Activated CD4-positive, alpha-beta T cell treated with anti-CD3 and anti-CD28 coated beads, Interleukin-2, Interleukin-6, amounts not matched to agents 100 ng/mL and 50 ng/mL, durations not matched to agents 16 hours and 8 hours (primary cell): Measurements from ENCODE around the gene TTC21B.

Experiments
- DNase-seq: peaks from one replicate; pipeline ENCODE4 v3.0.0-alpha.2; 2020

The TTC21B gene

DNA sequence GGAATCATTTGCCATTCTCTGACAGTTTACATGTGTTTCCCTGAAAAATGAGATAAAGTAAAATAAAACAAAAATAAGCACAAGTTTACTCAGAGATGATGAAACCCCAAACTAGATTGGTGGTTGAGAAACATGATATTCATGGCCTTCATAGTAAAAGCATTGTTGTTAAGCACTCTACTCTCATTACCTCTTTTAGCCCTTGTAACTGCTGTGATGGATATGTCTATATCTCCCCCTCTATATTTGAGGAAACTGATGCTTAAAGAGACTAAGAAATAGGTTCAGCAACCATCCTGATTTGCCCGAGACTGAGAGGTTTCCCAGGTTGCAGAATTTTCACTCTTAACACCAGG is 125.7 kb downstream of the TTC21B start:
- no peak for DNase-seq

DNA sequence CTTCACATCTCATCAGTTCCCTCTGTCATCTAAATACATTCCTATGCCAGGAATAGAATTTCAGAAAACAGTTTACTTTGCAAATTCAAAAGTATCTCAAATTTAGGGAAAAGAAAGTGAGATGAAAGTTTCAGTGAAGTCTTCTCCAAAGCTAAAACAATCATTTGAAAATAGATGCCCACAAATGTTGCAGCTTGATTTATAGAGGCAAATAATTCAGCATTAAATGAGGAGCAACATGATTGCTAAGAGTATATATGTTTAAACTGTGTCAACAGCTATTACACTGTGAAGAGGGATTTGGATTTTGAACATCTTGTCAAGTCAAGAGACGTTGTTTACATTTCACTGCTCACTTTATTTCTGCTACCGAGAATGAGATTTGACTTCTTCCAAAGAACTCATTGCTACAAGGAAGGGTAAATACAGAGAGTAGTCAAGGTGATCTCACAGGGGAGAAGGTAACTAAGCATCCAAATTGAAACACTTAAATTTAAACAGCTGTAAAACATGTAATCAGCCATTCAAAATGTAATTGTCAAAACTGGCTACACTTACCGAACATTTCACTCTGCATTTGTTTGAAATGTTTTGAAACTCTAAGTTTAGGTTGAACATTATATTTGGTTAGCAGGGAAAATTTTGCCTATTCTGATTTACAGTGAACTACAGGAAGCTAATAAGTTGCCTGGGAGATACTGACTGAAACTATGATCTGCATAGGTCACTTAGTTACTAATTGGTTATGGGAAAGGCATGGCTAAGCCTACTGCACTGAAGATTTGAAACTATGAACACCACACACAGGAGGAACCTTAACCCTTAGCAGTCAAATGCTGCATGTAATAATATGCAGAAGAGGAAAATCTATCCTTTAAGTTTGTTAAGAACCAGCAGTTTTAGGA is 126.3 kb downstream of the TTC21B start:
- DNase-seq: no peak

DNA sequence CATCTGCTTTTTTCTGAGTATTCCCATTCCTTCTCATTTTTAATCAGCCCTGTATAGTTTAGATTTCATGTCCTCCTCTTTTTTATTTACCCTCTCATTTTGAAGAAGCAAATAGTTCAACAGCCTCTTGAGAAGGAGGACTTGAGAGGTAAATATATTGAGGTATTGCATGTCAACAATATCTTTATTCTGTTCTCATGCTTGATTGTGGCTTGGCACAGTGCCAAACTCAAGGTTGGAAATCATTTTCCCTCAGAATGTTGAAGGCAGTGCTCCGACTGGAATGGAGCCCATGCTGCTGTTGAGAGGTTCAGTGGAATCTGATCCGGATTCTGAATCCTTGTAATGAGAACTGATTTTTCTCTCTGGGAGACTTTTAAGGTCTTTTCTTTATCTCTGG is 128.5 kb downstream of the TTC21B start:
- no peak for DNase-seq
